Measurements from ENCODE around the gene COX20. TPM values are rescaled to one million over a fixed set of nuclear protein-coding genes. Genes with fewer than 3 reads are reported as not detected.

The COX20 gene
- total and polyA plus RNA-seq, 2 of the 8 experiments (the other 6 are each of a cell fraction or from before 2014, with no cell fraction given), result 17.5 to 28.8 TPM

DNA sequence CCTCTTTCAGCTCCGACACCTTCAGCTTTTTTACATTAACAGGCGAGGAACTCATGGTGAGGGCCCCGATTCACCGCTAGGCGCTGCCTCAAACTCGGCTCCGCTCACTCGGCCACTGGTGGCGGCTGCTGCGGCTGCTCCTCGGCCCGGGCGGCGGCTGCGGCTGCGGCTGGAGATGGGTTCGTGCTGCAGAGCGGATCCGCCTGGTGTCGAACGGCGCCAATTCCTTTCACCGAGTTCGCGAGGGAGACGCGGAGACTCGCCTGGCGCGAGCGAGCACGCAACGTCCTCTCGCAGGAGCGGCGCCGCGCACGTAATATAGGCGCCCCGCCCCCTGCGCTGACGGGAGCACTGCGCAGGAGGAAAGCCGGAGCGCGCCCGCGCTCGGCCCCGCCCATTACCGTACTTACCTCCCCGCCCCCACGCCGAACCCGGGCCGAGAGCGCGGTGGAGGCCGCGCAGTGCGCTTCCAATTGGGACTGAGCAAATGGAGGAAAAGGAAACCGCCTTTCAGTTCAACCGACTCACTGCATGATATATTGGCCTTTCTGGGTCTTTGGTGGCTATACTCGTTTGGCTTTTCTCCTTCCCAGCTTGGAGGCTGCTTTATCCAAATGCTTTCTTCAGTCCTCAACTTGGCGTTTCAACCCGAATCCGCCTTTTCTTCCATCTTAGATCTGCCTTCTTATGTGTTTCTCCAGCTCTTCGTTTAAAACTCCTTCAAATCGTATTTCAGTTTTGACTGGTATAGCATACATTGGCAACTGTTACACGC is 29.0 kb downstream of the COX20 start, which contains the start of gene HNRNPU (continued):
- TF ChIP-seq SIX5 (IDR thresholded peaks at IDR 0.05; ENCODE audit: low read depth, low read length) (no peak), GTF2F1 (IDR thresholded peaks at IDR 0.05; ENCODE audit: borderline replicate concordance, low read depth, low read length) (0 out of 2 replicates have a peak, but pooled peaks have one; percentile 54), CBX8 (IDR thresholded peaks at IDR 0.05; ENCODE audit: borderline replicate concordance, low read depth, low read length) (no peak), BRCA1 (IDR thresholded peaks at IDR 0.05; ENCODE audit: low read depth, low read length) (no peak), KDM5A (IDR thresholded peaks at IDR 0.05; ENCODE audit: low read length) (0 out of 2 replicates have a peak, but pooled peaks have one; percentile 41), POLR2AphosphoS5 (IDR thresholded peaks at IDR 0.05; ENCODE audit: low read depth, low read length) (peak; percentile 93; the same call in 1 of the 2 replicates), RAD21 (IDR thresholded peaks at IDR 0.05 in 1 of 2, conservative IDR thresholded peaks at IDR 0.05 in 1 of 2; ENCODE audit: low read depth in 2 of 2, low read length in 2 of 2) (0 out of 4 replicates have a peak, but pooled peaks of 1 of the 2 experiments have one; percentile 4), BCL11A (IDR thresholded peaks at IDR 0.05; ENCODE audit: low read depth in 2 of 2, low read length in 2 of 2) (no peak), CREB1 (IDR thresholded peaks at IDR 0.05) (peak; percentile 80), HDAC2 (IDR thresholded peaks at IDR 0.05; ENCODE audit: borderline replicate concordance in 1 of 2, low read depth in 2 of 2, low read length in 2 of 2) (no peak), ZNF274 (IDR thresholded peaks at IDR 0.05; ENCODE audit: borderline replicate concordance, extremely low read depth, low read length) (no peak), YY1 (IDR thresholded peaks at IDR 0.05; ENCODE audit: low read depth, low read length) (peak; percentile 70; the same call in 1 of the 2 replicates), RNF2 (IDR thresholded peaks at IDR 0.05; ENCODE audit: borderline replicate concordance, low read depth, low read length, missing control alignments, poor library complexity, severe bottlenecking) (no peak), POU5F1 (IDR thresholded peaks at IDR 0.05; ENCODE audit: low read depth, low read length) (no peak), EZH2 (IDR thresholded peaks at IDR 0.05; ENCODE audit: low read depth, low read length, severe bottlenecking) (no peak), RFX5 (IDR thresholded peaks at IDR 0.05; ENCODE audit: borderline replicate concordance, low read depth, low read length) (no peak), SP4 (IDR thresholded peaks at IDR 0.05; ENCODE audit: low read length) (peak; percentile 62; the same call in 1 of the 2 replicates), CHD2 (IDR thresholded peaks at IDR 0.05; ENCODE audit: low read length) (no peak), SUZ12 (IDR thresholded peaks at IDR 0.05; ENCODE audit: low read length) (no peak), EP300 (IDR thresholded peaks at IDR 0.05; ENCODE audit: borderline replicate concordance in 1 of 2, low read depth in 2 of 2, low read length in 2 of 2) (peak in 1 of 2 experiments; percentile 4; a peak in 1 of 3 replicates)
- TF ChIP-seq, protein P1, sequence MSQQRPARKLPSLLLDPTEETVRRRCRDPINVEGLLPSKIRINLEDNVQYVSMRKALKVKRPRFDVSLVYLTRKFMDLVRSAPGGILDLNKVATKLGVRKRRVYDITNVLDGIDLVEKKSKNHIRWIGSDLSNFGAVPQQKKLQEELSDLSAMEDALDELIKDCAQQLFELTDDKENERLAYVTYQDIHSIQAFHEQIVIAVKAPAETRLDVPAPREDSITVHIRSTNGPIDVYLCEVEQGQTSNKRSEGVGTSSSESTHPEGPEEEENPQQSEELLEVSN (IDR thresholded peaks at IDR 0.05), result no peak

Measured in H1 (cell line).